Small intestine (tissue), 7 donors: ENCODE measurements around the gene PRICKLE2. TPM values are rescaled to one million over a fixed set of nuclear protein-coding genes. Genes with fewer than 3 reads are reported as not detected.

ENCODE experiments used
- DNase-seq, 2 donors: peaks; one replicate each; pipeline versions ENCODE4 v3.0.0 to v3.0.0-alpha.2; 2013
- FAIRE-seq: peaks from 2 replicates; lab custom pipeline; 2012; peaks lifted over from hg19 to GRCh38; lab: Jason Lieb, UNC
- H3K27ac ChIP-seq, 3 donors: one replicate each; pipeline ENCODE4 v1.5.1; 2013; ENCODE audit warnings: low read length in 2 of 3, mild to moderate bottlenecking in 2 of 3, control low read depth in 1 of 3, inconsistent platforms in 1 of 3, low read depth in 1 of 3, moderate library complexity in 1 of 3
- H3K27me3 ChIP-seq, 3 donors: one replicate each; pipeline ENCODE4 v1.6.1; 2013; ENCODE audit warnings: low read length in 3 of 3, inconsistent platforms in 1 of 3; ENCODE audit not compliant: control insufficient read depth in 3 of 3, insufficient read depth in 3 of 3
- H3K36me3 ChIP-seq, 3 donors: one replicate each; pipeline ENCODE4 v1.6.1; 2013; ENCODE audit warnings: low read length in 3 of 3, inconsistent platforms in 1 of 3, low read depth in 1 of 3, mild to moderate bottlenecking in 1 of 3, moderate library complexity in 1 of 3; ENCODE audit not compliant: control insufficient read depth in 3 of 3, insufficient read depth in 2 of 3
- H3K4me1 ChIP-seq, 3 donors: one replicate each; pipeline ENCODE4 v1.6.1; 2013; ENCODE audit warnings: low read length in 2 of 3, inconsistent platforms in 1 of 3, low read depth in 1 of 3, mild to moderate bottlenecking in 1 of 3, moderate library complexity in 1 of 3; ENCODE audit not compliant: control insufficient read depth in 3 of 3, insufficient read depth in 2 of 3
- H3K4me3 ChIP-seq, 3 donors: one replicate each; pipeline ENCODE4 v1.5.1; 2013; ENCODE audit warnings: low read length in 3 of 3, control low read depth in 1 of 3, inconsistent platforms in 1 of 3, low read depth in 1 of 3, mild to moderate bottlenecking in 1 of 3, moderate library complexity in 1 of 3
- H3K9me3 ChIP-seq, 2 donors: one replicate each; pipeline ENCODE4 v1.6.1; 2013; ENCODE audit warnings: low read depth in 1 of 2, low read length in 1 of 2; ENCODE audit not compliant: control insufficient read depth in 2 of 2, insufficient read depth in 1 of 2
- WGBS, 3 donors: extraction: QIAGEN DNeasy Blood & Tissue Kit; methylation state at CpG; one replicate each; pipeline ENCODE4 v1.1.7; 2013; 5-methylcytosine and 5-hydroxymethylcytosine counted together
- polyA plus RNA-seq, 4 donors: library from polyadenylated mRNA; stranded (reverse) in 3 of 4; unstranded in 1 of 4; fragments of 200-250 nt in 3 of 4; fragments of 120-200 nt in 1 of 4; gene quantifications; one replicate each; pipeline versions ENCODE4 v1.2.1 to v1.2.3, GENCODE V29; 2013
- donor health status: healthy with polysubstance abuse.
- donor health status: control.
- donor health status: control.
- donor health status: Bipolar disorder and iron deficiency.
- donor health status: healthy.

Gene PRICKLE2
- polyA plus RNA-seq, 4 donors, result 0.54 to 3.7 (median 2.5) TPM; not detected in 1

DNA sequence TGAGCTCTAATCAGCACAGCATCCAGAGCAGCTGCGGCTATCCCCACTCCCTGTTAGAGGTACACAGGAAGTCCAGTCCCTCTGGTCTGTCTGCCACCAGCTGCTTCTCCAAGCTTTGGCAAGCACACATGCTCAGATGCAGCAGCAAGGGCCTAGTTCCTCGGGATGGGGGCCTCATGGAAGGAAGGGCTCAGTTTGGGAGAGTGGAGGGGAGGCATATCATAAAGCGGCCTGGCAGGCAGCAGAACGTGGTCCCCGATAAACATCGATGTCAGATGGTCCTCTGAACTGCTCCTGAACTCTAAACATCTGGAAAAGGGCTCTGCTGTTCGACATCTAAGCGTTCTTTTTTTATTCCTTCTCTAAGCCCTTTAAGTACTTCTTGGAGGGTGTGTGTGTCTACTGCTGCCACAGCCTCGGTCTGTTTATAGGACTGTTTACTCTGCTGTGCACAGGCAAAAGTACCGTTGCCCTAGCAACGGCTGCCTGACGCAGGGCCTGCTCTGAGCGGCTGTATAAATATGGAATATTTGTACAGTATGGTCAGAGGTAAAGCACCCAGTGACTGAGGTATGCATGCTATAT is 74.6 kb downstream of the PRICKLE2 start:
- FAIRE-seq, result no peak
- no peak overlapping the region for H3K4me3 ChIP-seq
- H3K9me3 ChIP-seq, result peaks cover 0 to 5% of the 10 kb centered on the region in 2 donors
- no peaks in the 10 kb centered on the region for H3K27me3 ChIP-seq
- peaks cover 0 to 25% (median 0%) of the 10 kb centered on the region in 3 donors for H3K4me1 ChIP-seq
- 18 to 33% (median 27%) methylated on average over 13 of the region's 13 CpGs for WGBS, 3 donors
- H3K36me3 ChIP-seq, result peaks cover 0 to 22% (median 0%) of the 10 kb centered on the region in 3 donors
- DNase-seq, result peak; percentile 62 to 92
- H3K27ac ChIP-seq, result peak overlapping the region in 2 of 3 donors; percentile 78 to 84

DNA sequence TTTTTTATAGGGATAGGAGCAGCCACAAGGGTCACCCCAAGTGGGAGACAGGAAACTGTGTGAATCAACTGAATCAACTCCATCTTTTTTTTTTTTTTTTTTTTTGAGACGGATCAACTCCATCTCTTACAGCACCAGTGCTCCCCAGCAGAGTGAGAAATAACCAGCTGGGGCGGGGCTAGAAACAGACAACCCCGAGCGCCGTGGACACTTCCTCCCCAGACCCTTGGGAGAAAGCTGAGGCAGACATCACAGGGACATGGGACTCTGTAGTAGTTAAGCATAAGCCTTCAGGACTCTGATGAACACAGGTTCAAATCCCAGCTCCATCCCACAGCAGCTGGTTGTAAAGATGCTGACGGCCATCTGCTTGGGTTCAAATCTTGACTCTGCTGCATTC is 75.4 kb downstream of the PRICKLE2 start:
- Histone ChIP-seq H3K27ac (peak overlapping the region in 2 of 3 donors; percentile 78 to 84), H3K4me3 (no peak overlapping the region), H3K4me1 (peaks cover 0 to 25% (median 0%) of the 10 kb centered on the region in 3 donors), H3K36me3 (peaks cover 0 to 22% (median 0%) of the 10 kb centered on the region in 3 donors), H3K9me3 (peaks cover 0 to 5% of the 10 kb centered on the region in 2 donors), H3K27me3 (no peaks in the 10 kb centered on the region)
- FAIRE-seq (no peak), DNase-seq (no peak)
- WGBS, 3 donors, result 72 to 83% (median 80%) methylated on average over 6 of the region's 6 CpGs

DNA sequence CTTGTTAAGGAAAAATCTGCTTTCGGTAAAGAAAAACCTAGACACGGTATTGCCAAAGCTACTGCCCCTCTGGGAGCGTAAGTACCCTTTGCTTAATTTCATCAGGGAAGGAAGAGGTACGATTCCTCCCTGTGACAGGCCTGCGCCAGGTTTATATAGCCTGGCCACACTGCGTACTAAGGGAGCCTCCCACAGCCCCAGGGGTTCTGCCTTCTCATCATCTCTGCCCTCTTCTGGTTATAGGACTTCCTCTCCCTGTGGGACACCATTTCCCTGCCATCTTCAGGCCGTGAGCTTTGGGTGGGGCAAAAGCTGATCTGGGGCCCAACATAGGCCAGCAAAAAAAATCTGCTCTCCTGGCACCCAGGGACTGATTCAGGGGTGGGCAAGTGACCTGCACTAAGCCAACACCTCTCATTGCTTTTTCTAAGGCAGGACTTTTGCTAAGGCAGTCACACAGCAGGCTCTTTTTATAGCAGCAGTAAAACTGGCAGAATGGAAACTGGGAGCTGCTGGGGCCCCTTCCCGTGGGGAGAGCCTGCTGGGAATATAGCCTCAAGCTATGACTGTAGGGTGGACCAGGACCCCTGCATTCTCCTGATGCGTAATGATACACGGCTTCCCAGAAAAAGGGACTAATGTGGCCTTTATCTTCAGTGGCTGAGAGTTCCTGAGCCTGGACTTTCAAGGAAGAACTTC is 76.2 kb downstream of the PRICKLE2 start:
- DNase-seq (peak in 1 of 2 donors; percentile 57), FAIRE-seq (no peak)
- 80 to 82% (median 82%) methylated on average over 10 of the region's 10 CpGs for WGBS, 3 donors
- no peaks in the 10 kb centered on the region for H3K27me3 ChIP-seq
- no peak overlapping the region for H3K4me3 ChIP-seq
- H3K27ac ChIP-seq, result peak overlapping the region in 2 of 3 donors; percentile 0 to 78
- peaks cover 0 to 5% of the 10 kb centered on the region in 2 donors for H3K9me3 ChIP-seq
- peaks cover 0 to 25% (median 0%) of the 10 kb centered on the region in 3 donors for H3K4me1 ChIP-seq
- H3K36me3 ChIP-seq, result peaks cover 0 to 22% (median 0%) of the 10 kb centered on the region in 3 donors

DNA sequence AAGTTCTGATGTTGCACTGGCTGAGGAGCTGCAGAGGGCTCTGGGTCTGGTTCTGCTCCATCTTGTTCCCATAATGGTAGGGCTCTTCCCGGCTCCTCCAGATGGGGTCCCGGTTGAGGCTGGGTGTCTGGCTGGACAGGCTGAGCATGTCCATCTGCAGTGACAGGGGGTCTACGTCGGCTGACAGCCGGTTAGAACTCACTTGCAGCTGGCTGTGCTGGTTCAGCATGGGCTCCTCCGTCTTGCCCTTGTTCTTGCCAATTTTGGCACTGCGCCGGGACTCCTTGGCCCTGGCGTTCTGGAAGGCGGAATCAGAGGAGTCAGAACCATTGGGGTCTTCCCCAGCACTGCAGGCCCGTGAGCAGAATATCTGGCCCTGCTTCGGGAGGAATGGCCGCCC is 78.1 kb downstream of the PRICKLE2 start:
- DNase-seq, result no peak
- Histone ChIP-seq H3K4me1 (peaks cover 0 to 25% (median 0%) of the 10 kb centered on the region in 3 donors), H3K4me3 (no peak overlapping the region), H3K27ac (no peak overlapping the region), H3K9me3 (peaks cover 0 to 4% of the 10 kb centered on the region in 2 donors), H3K27me3 (no peaks in the 10 kb centered on the region), H3K36me3 (peaks cover 0 to 19% (median 0%) of the 10 kb centered on the region in 3 donors)
- 90 to 94% (median 91%) methylated on average over 13 of the region's 13 CpGs for WGBS, 3 donors
- no peak for FAIRE-seq

GRCh38 chr3:64145438-64145837 is 79.8 kb downstream of the PRICKLE2 start:
- DNase-seq (no peak), FAIRE-seq (no peak)
- Histone ChIP-seq H3K4me1 (peaks cover 0 to 13% (median 0%) of the 10 kb centered on the region in 3 donors), H3K27me3 (no peaks in the 10 kb centered on the region), H3K36me3 (peaks cover 0 to 22% (median 0%) of the 10 kb centered on the region in 3 donors), H3K4me3 (no peak overlapping the region), H3K27ac (no peak overlapping the region), H3K9me3 (no peaks in the 10 kb centered on the region)
- WGBS, 3 donors, result 85 to 92% (median 87%) methylated on average over 2 of the region's 2 CpGs

GRCh38 chr3:64144241-64144900 is 80.9 kb downstream of the PRICKLE2 start:
- DNase-seq (no peak), FAIRE-seq (no peak)
- Histone ChIP-seq H3K27ac (peak overlapping the region in 1 of 3 donors; percentile 19), H3K27me3 (no peaks in the 10 kb centered on the region), H3K4me3 (no peak overlapping the region), H3K4me1 (peaks cover 0 to 3% (median 0%) of the 10 kb centered on the region in 3 donors), H3K9me3 (no peaks in the 10 kb centered on the region), H3K36me3 (peaks cover 0 to 24% (median 0%) of the 10 kb centered on the region in 3 donors)
- WGBS, 3 donors, result 84 to 87% (median 84%) methylated on average over 9 of the region's 9 CpGs

DNA sequence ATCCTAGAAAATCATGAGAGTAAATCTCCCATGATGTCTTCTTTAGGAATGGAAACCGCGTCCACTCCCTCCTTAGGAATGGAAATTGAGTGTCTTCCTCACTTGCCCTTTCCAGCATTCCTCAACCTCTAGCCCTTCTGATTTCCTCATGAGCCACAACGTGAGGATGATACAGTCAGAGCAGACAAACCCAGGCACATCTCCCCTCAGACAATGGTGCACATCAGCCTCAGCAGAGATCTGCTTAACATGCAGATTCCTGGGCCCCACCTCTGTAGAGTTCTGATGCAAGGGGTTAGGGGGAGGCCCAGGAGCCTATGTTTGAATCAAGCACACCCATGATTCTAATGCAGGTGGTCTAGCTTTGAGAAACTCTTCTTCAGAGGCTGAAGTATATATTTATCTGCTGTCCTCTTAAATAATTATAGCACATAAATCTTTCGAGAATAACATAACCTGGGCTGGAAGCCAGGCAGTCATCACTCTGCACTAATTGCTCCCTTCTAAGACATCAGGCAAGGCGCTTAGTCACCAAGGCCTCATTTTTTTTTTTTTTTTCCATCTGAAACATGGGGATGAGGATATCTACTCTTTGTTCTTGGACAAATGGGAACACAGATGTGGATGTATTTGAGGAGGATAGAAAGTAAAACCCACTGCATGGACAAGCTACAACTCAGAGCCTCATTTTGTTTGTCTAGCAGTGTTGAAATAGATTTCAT is 81.7 kb downstream of the PRICKLE2 start:
- no peak overlapping the region for H3K27ac ChIP-seq
- 53 to 61% (median 55%) methylated on average over 5 of the region's 5 CpGs for WGBS, 3 donors

GRCh38 chr3:64141476-64141875 is 83.8 kb downstream of the PRICKLE2 start:
- no peak for DNase-seq
- 74 to 76% (median 75%) methylated on average over 3 of the region's 3 CpGs for WGBS, 3 donors
- Histone ChIP-seq H3K4me1 (no peaks in the 10 kb centered on the region), H3K27ac (no peak overlapping the region), H3K9me3 (no peaks in the 10 kb centered on the region), H3K36me3 (peaks cover 0 to 9% (median 0%) of the 10 kb centered on the region in 3 donors), H3K4me3 (no peak overlapping the region), H3K27me3 (no peaks in the 10 kb centered on the region)
- FAIRE-seq, result no peak

More for the DNA sequence above, 81.7 kb downstream of the PRICKLE2 start:
- Histone ChIP-seq H3K27me3 (no peaks in the 10 kb centered on the region), H3K4me3 (no peak overlapping the region), H3K36me3 (peaks cover 0 to 19% (median 0%) of the 10 kb centered on the region in 3 donors), H3K4me1 (no peaks in the 10 kb centered on the region), H3K9me3 (no peaks in the 10 kb centered on the region)
- FAIRE-seq (no peak), DNase-seq (peak in 1 of 2 donors; percentile 22)
